B cell (primary cell): ENCODE measurements around the gene KIF13A. TPM values are rescaled to one million over a fixed set of nuclear protein-coding genes. Genes with fewer than 3 reads are reported as not detected.

ENCODE experiments used
- ATAC-seq: fragments of 200-7000 bp; cut with Tn5 transposase; one replicate; pipeline ENCODE4 v1.10.0; 2021; ENCODE audit warnings: low read depth, mild to moderate bottlenecking, moderate number of reproducible peaks, moderate library complexity
- CTCF ChIA-PET: fragments of 350-600 bp; sonication (Branson Sonifier 250); formaldehyde crosslinking; loops from one replicate; lab custom pipeline; 2021; ENCODE audit warnings: antibody characterized with exemption, inconsistent platforms; lab: Charles Lee
- POLR2A ChIA-PET: fragments of 350-600 bp; sonication (Branson Sonifier 250); formaldehyde crosslinking; loops from one replicate; lab custom pipeline; 2021; ENCODE audit warnings: antibody characterized with exemption; lab: Charles Lee
- DNase-seq: peaks from one replicate; pipeline ENCODE4 v3.0.0; 2013
- H2AFZ ChIP-seq: 2 replicates; pipeline ENCODE4 v1.6.1; 2012; ENCODE audit warnings: mild to moderate bottlenecking, low read depth, low read length; ENCODE audit not compliant: insufficient read depth, poor library complexity, severe bottlenecking
- H3K27ac ChIP-seq, 2 donors: 1 replicate in 1 of 2; 2 replicates in 1 of 2; pipeline ENCODE4 v1.5.1; 2012 to 2013; ENCODE audit warnings: low read length in 2 of 2, mild to moderate bottlenecking in 2 of 2, moderate library complexity in 1 of 2
- H3K27me3 ChIP-seq, 4 experiments: fragments of 200-600 bp in 1 of 4; sonication (generic) in 1 of 4; replicated peaks in 1 of 4; 1 replicate in 2 of 4; 2 replicates in 2 of 4; pipeline versions ENCODE4 v1.6.1 to v1.7.0; 2013 to 2016; ENCODE audit warnings: low read length in 3 of 4, mild to moderate bottlenecking in 2 of 4, mixed read lengths in 1 of 4, moderate library complexity in 1 of 4; ENCODE audit not compliant: insufficient read depth in 4 of 4, control insufficient read depth in 3 of 4; ENCODE audit errors: control extremely low read depth in 1 of 4
- H3K36me3 ChIP-seq, 2 experiments: replicated peaks in 1 of 2; 1 replicate in 1 of 2; 2 replicates in 1 of 2; pipeline versions ENCODE4 v1.6.1 to v1.7.1; 2013; ENCODE audit warnings: low read length in 1 of 2; ENCODE audit not compliant: insufficient read depth in 2 of 2, control insufficient read depth in 1 of 2; ENCODE audit errors: control extremely low read depth in 1 of 2, extremely low read depth in 1 of 2
- H3K4me1 ChIP-seq, 2 donors: fragments of 200-600 bp in 1 of 2; sonication (generic) in 1 of 2; 1 replicate in 1 of 2; 2 replicates in 1 of 2; pipeline versions ENCODE4 v1.5.1 to v1.6.1; 2013 to 2017; ENCODE audit warnings: low read length in 2 of 2; ENCODE audit not compliant: control insufficient read depth in 2 of 2, insufficient read depth in 2 of 2
- H3K4me2 ChIP-seq: replicated peaks from 2 replicates; pipeline ENCODE3; 2012; ENCODE audit warnings: mild to moderate bottlenecking, low read depth, low read length; ENCODE audit not compliant: poor library complexity, severe bottlenecking
- H3K4me3 ChIP-seq, 5 experiments: fragments of 200-600 bp in 1 of 5; sonication (generic) in 1 of 5; 1 replicate in 3 of 5; 2 replicates in 2 of 5; pipeline versions ENCODE4 v1.5.1 to v1.7.0; 2011 to 2016; ENCODE audit warnings: low read length in 4 of 5, mild to moderate bottlenecking in 4 of 5, low read depth in 2 of 5, control low read depth in 1 of 5, moderate library complexity in 1 of 5; ENCODE audit not compliant: insufficient read depth in 1 of 5; ENCODE audit errors: control extremely low read depth in 1 of 5, extremely low read depth in 1 of 5
- H3K79me2 ChIP-seq: fragments of 200-600 bp; sonication (generic); one replicate; pipeline ENCODE4 v1.6.0; 2016; ENCODE audit warnings: low read length; ENCODE audit not compliant: control insufficient read depth, insufficient read depth
- H3K9ac ChIP-seq: fragments of 200-600 bp; sonication (generic); 2 replicates; pipeline ENCODE4 v1.6.1; 2017; ENCODE audit warnings: mild to moderate bottlenecking, low read length, moderate library complexity
- H3K9me3 ChIP-seq, 3 donors: one replicate each; pipeline versions ENCODE4 v1.6.1 to v1.7.1; 2013; ENCODE audit warnings: low read length in 2 of 3; ENCODE audit not compliant: control insufficient read depth in 2 of 3, insufficient read depth in 1 of 3; ENCODE audit errors: control extremely low read depth in 1 of 3
- H4K20me1 ChIP-seq: 2 replicates; pipeline ENCODE4 v1.6.0; 2012; ENCODE audit warnings: mild to moderate bottlenecking, low read length; ENCODE audit not compliant: insufficient read depth, control insufficient read depth, poor library complexity, severe bottlenecking
- H3K27ac Mint-ChIP-seq: one replicate; pipeline ENCODE4 v1.8.0; 2021; ENCODE audit warnings: mixed read lengths
- H3K27me3 Mint-ChIP-seq: one replicate; pipeline ENCODE4 v1.8.0; 2021; ENCODE audit warnings: mixed read lengths
- H3K4me1 Mint-ChIP-seq: one replicate; pipeline ENCODE4 v1.8.0; 2021; ENCODE audit warnings: mixed read lengths
- H3K4me3 Mint-ChIP-seq: one replicate; pipeline ENCODE4 v1.8.0; 2021; ENCODE audit warnings: mixed read lengths
- H3K9me3 Mint-ChIP-seq: one replicate; pipeline ENCODE4 v1.8.0; 2022; ENCODE audit warnings: mixed read lengths; ENCODE audit not compliant: insufficient read depth
- CTCF ChIP-seq: fragments of 200-600 bp; IDR thresholded peaks from one replicate; pipeline ENCODE4 v1.8.0; 2022; ENCODE audit warnings: antibody characterized with exemption, mild to moderate bottlenecking
- EZH2 ChIP-seq: IDR thresholded peaks from 2 replicates; pipeline ENCODE4 v1.6.1; 2012; ENCODE audit warnings: borderline replicate concordance, low read depth, mild to moderate bottlenecking, moderate library complexity, low read length; ENCODE audit not compliant: insufficient read depth, poor library complexity, severe bottlenecking
- WGBS: methylation state at CpG from one replicate; pipeline ENCODE4 v1.1.5; 2013; ENCODE audit warnings: missing lambda C conversion rate; ENCODE audit not compliant: insufficient coverage; 5-methylcytosine and 5-hydroxymethylcytosine counted together
- intact Hi-C: fragments of 100-400 bp; cut with micrococcal nuclease; formaldehyde crosslinking; loops from one replicate; pipeline ENCODE4 v1.10.0; 2022
- polyA plus RNA-seq: library from polyadenylated mRNA; depleted of rRNA; stranded (reverse); fragments of >200 nt; gene quantifications from 2 replicates; pipeline ENCODE4 v1.2.3, GENCODE V29; 2012
- total RNA-seq, 2 donors: library from RNA; stranded (reverse); fragments of 120-200 nt in 1 of 2; gene quantifications; 1 replicate in 1 of 2; 2 replicates in 1 of 2; pipeline versions ENCODE4 v1.2.3 to v1.2.4, GENCODE V29; 2013 to 2022

The KIF13A gene
- total and polyA plus RNA-seq, 2 donors (not counting 1 experiment from before 2014, with no cell fraction given) = 2.1 to 23.4 TPM

DNA sequence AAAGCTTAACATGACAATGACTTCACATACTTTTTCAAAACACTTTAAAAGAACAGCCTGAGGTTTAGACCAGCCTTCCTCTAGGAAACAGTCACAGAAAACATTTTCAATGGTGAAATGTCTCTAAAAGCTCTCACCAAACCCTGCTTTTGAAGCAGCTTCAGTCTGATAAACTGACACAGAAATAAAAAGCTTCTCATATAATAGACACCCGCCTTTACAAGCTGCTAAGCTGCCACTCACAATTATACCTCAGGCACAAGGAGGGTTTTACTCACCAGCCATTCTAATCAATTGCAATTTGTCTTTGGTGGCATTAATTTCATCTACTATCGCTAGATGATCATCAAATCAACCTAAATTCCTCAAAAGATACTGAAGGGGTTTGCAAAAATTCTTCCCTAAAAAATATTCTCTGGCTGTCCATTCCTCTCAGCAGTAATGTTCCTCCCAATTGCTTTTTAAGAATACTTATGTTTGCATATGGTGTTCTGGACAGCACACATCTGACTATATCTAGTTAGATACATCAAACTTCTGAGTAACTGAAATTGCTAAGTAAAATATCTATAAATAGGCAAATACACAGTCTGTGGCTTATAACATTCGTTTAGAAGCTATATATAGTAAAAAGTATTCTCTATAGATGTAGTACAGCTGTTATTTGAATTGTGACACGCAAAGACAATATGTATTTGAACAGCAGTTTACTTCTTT, 29.4 kb downstream of the KIF13A start:
- Mint-ChIP-seq H3K4me1 (peaks cover 7% of the 10 kb centered on the region), H3K27ac (no peak overlapping the region), H3K9me3 (no peaks in the 10 kb centered on the region), H3K27me3 (no peaks in the 10 kb centered on the region), H3K4me3 (no peak overlapping the region)
- intact Hi-C loops = no loop called here
- no peaks in the 10 kb centered on the region for H3K36me3 ChIP-seq
- H3K27me3 ChIP-seq = no peaks in the 10 kb centered on the region
- H3K4me3 ChIP-seq = no peak overlapping the region
- ATAC-seq (no peak), DNase-seq (no peak)
- no peaks in the 10 kb centered on the region for H4K20me1 ChIP-seq
- H3K4me1 ChIP-seq = no peaks in the 10 kb centered on the region
- CTCF ChIA-PET = no interaction called here
- 87% methylated on average over 2 of the region's 4 CpGs for WGBS
- no peak overlapping the region for H3K9ac ChIP-seq
- no peaks in the 10 kb centered on the region for H3K9me3 ChIP-seq
- POLR2A ChIA-PET = no interaction called here
- no peak for TF ChIP-seq CTCF
- TF ChIP-seq EZH2 = no peak
- H3K4me2 ChIP-seq = no peak overlapping the region
- H3K79me2 ChIP-seq = no peaks in the 10 kb centered on the region
- no peak overlapping the region for H3K27ac ChIP-seq
- no peak overlapping the region for H2AFZ ChIP-seq

GRCh38 chr6:17957498-17957897, 29.9 kb downstream of the KIF13A start:
- ChIA-PET POLR2A (no interaction called here), CTCF (no interaction called here)
- Histone ChIP-seq H3K27me3 (no peaks in the 10 kb centered on the region), H3K4me2 (no peak overlapping the region), H4K20me1 (no peaks in the 10 kb centered on the region), H2AFZ (no peak overlapping the region), H3K4me3 (no peak overlapping the region), H3K79me2 (no peaks in the 10 kb centered on the region), H3K27ac (no peak overlapping the region), H3K9me3 (no peaks in the 10 kb centered on the region), H3K9ac (no peak overlapping the region), H3K36me3 (no peaks in the 10 kb centered on the region), H3K4me1 (no peaks in the 10 kb centered on the region)
- ATAC-seq = no peak
- WGBS = 0% methylated on average over 1 of the region's 1 CpG
- no peaks in the 10 kb centered on the region for H3K27me3 Mint-ChIP-seq
- H3K4me1 Mint-ChIP-seq = peaks cover 5% of the 10 kb centered on the region
- H3K9me3 Mint-ChIP-seq = no peaks in the 10 kb centered on the region
- no peak overlapping the region for H3K4me3 Mint-ChIP-seq
- no peak for DNase-seq
- TF ChIP-seq CTCF (no peak), EZH2 (no peak)
- H3K27ac Mint-ChIP-seq = no peak overlapping the region
- intact Hi-C loops = no loop called here
